RWPE2 (cell line): ENCODE results near the gene STK24.
A peak's percentile ranks its signal among the peaks of the same experiment; 100 is the strongest.

Experiments
- ATAC-seq: fragments of 200-7000 bp; cut with Tn5 transposase; 3 replicates; pipeline ENCODE4 v1.9.1; 2021; ENCODE audit warnings: low read depth
- DNase-seq: peaks from one replicate; pipeline ENCODE4 v3.0.0-alpha.2; 2020; ENCODE audit warnings: low spot score
- H3K27ac ChIP-seq: fragments of 450-650 bp; 2 replicates; pipeline ENCODE4 v1.5.1; 2017; ENCODE audit warnings: mild to moderate bottlenecking; ENCODE audit not compliant: poor library complexity, severe bottlenecking
- H3K27me3 ChIP-seq: fragments of 250-450 bp; sonication (Bioruptor Pico); 2 replicates; pipeline ENCODE4 v1.5.1; 2021; ENCODE audit warnings: mild to moderate bottlenecking, moderate library complexity; ENCODE audit not compliant: insufficient read depth, poor library complexity, severe bottlenecking
- H3K36me3 ChIP-seq: fragments of 250-450 bp; sonication (Bioruptor Pico); 2 replicates; pipeline ENCODE4 v1.5.1; 2020; ENCODE audit warnings: low read depth, mild to moderate bottlenecking, moderate library complexity
- H3K4me1 ChIP-seq: fragments of 250-450 bp; sonication (Bioruptor Pico); 2 replicates; pipeline ENCODE4 v1.5.1; 2021; ENCODE audit warnings: mild to moderate bottlenecking, moderate library complexity; ENCODE audit not compliant: insufficient read depth, poor library complexity, severe bottlenecking
- H3K4me3 ChIP-seq: fragments of 250-450 bp; sonication (Bioruptor Pico); 2 replicates; pipeline ENCODE4 v1.5.1; 2021; ENCODE audit warnings: mild to moderate bottlenecking, moderate library complexity; ENCODE audit not compliant: severe bottlenecking
- H3K9me3 ChIP-seq: fragments of 250-450 bp; sonication (Bioruptor Pico); 2 replicates; pipeline ENCODE4 v1.5.1; 2021; ENCODE audit warnings: mild to moderate bottlenecking, moderate library complexity; ENCODE audit not compliant: severe bottlenecking
- CTCF ChIP-seq: fragments of 450-650 bp; IDR thresholded peaks from one replicate; pipeline ENCODE4 v1.5.1; 2017; ENCODE audit warnings: mild to moderate bottlenecking, moderate library complexity; ENCODE audit not compliant: poor library complexity, severe bottlenecking

STK24 gene

GRCh38 chr13:98528663-98529064 lies 48.2 kb downstream of the STK24 start:
- Histone ChIP-seq H3K27ac (no peak overlapping the region), H3K36me3 (peaks cover 6% of the 10 kb centered on the region; the same call in 1 of the 2 replicates), H3K4me1 (no peaks in the 10 kb centered on the region), H3K9me3 (no peaks in the 10 kb centered on the region), H3K27me3 (no peaks in the 10 kb centered on the region), H3K4me3 (no peak overlapping the region)
- DNase-seq = no peak
- ATAC-seq = peak; percentile 57; the same call in 2 of the 3 replicates
- no peak for TF ChIP-seq CTCF

- Histone ChIP-seq H3K27me3 (no peaks in the 10 kb centered on the region), H3K4me1 (no peaks in the 10 kb centered on the region), H3K36me3 (peaks cover 5% of the 10 kb centered on the region; the same call in 1 of the 2 replicates), H3K9me3 (no peaks in the 10 kb centered on the region), H3K27ac (no peak overlapping the region), H3K4me3 (no peak overlapping the region)
- ATAC-seq (no peak), DNase-seq (no peak)
- TF ChIP-seq CTCF = no peak
Observed at GRCh38 chr13:98527526-98527925, 49.4 kb downstream of the STK24 start.

- Histone ChIP-seq H3K27ac (no peak overlapping the region), H3K27me3 (no peaks in the 10 kb centered on the region), H3K36me3 (peaks cover 5% of the 10 kb centered on the region; the same call in 1 of the 2 replicates), H3K4me3 (no peak overlapping the region), H3K4me1 (no peaks in the 10 kb centered on the region), H3K9me3 (no peaks in the 10 kb centered on the region)
- TF ChIP-seq CTCF = no peak
- ATAC-seq (no peak), DNase-seq (no peak)
Observed at GRCh38 chr13:98526182-98526512, 50.8 kb downstream of the STK24 start.

- H3K4me1 ChIP-seq = no peaks in the 10 kb centered on the region
- TF ChIP-seq CTCF = no peak
- H3K4me3 ChIP-seq = no peak overlapping the region
- DNase-seq (no peak), ATAC-seq (no peak)
- H3K27ac ChIP-seq = no peak overlapping the region
- H3K36me3 ChIP-seq = no peaks in the 10 kb centered on the region; the same call in 1 of the 2 replicates
- no peaks in the 10 kb centered on the region for H3K27me3 ChIP-seq
- H3K9me3 ChIP-seq = no peaks in the 10 kb centered on the region
Observed at GRCh38 chr13:98525456-98526181, 51.3 kb downstream of the STK24 start.

GRCh38 chr13:98524793-98525192 lies 52.1 kb downstream of the STK24 start:
- no peaks in the 10 kb centered on the region for H3K4me1 ChIP-seq
- H3K9me3 ChIP-seq = no peaks in the 10 kb centered on the region
- H3K27me3 ChIP-seq = no peaks in the 10 kb centered on the region
- TF ChIP-seq CTCF = no peak
- H3K27ac ChIP-seq = no peak overlapping the region
- DNase-seq = no peak
- no peak for ATAC-seq
- H3K36me3 ChIP-seq = no peaks in the 10 kb centered on the region; the same call in 1 of the 2 replicates
- no peak overlapping the region for H3K4me3 ChIP-seq
